GM12875 (cell line): ENCODE results near the gene GPC5.

ENCODE experiments used
- H3K4me3 ChIP-seq: one replicate; pipeline ENCODE4 v1.5.1; 2011; ENCODE audit warnings: low read depth, low read length, control low read depth
- TF ChIP-seq, protein P1 (sequence below): IDR thresholded peaks from 2 replicates; pipeline ENCODE4 v1.5.1; 2011; ENCODE audit warnings: low read depth, mild to moderate bottlenecking, control low read depth, inconsistent platforms, low read length, moderate library complexity, borderline replicate concordance; ENCODE audit not compliant: insufficient read depth

Gene GPC5

DNA sequence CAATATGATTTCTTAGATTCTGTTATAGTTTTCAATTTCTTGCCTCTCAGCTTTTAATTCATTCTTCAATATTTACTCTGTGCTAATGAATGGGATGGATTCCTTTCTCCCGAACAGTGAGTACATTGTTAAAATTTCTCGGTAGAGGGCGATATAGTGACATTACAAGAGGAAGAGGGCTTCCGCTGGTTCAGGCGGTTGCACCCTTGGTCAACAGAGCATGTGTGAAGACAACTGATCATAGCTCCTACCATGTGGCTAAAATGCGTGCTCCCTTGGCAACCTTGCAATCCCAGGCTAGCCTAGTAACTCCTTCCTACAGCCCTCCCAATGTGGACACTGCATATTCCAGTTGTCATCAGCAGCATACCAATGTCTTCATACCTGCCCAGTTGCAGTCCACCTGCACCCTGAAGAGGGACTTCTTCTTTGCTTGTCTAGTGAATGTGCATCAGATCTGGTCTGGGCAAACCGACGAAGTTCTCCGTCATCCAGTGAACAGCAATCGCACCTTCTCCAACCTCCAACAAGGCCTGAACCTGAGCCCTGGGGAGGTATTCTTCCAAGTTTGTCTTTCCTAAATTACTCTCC is 1175.1 kb downstream of the GPC5 start:
- TF ChIP-seq, protein P1, sequence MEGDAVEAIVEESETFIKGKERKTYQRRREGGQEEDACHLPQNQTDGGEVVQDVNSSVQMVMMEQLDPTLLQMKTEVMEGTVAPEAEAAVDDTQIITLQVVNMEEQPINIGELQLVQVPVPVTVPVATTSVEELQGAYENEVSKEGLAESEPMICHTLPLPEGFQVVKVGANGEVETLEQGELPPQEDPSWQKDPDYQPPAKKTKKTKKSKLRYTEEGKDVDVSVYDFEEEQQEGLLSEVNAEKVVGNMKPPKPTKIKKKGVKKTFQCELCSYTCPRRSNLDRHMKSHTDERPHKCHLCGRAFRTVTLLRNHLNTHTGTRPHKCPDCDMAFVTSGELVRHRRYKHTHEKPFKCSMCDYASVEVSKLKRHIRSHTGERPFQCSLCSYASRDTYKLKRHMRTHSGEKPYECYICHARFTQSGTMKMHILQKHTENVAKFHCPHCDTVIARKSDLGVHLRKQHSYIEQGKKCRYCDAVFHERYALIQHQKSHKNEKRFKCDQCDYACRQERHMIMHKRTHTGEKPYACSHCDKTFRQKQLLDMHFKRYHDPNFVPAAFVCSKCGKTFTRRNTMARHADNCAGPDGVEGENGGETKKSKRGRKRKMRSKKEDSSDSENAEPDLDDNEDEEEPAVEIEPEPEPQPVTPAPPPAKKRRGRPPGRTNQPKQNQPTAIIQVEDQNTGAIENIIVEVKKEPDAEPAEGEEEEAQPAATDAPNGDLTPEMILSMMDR, result no peak
- no peak overlapping the region for H3K4me3 ChIP-seq

DNA sequence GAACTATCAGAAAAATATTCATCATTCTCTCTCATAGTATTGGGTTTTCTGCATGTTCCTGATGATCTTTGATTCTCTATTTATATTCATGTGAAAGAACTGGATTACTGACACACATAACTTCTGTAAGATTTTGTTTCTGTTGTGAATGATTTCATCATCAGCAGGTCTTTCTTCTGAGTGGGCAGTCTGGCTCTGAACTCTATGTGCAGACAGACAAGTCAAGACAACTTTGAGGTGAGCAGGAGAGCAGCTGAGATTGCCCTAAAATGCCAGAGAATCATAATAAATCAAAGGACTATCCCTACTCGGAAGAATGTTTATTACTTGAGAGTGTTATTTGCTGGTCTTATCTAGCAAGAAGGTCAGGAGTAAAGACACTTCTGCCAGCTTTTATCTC is 1176.1 kb downstream of the GPC5 start:
- no peak overlapping the region for H3K4me3 ChIP-seq
- TF ChIP-seq, protein P1, result no peak

DNA sequence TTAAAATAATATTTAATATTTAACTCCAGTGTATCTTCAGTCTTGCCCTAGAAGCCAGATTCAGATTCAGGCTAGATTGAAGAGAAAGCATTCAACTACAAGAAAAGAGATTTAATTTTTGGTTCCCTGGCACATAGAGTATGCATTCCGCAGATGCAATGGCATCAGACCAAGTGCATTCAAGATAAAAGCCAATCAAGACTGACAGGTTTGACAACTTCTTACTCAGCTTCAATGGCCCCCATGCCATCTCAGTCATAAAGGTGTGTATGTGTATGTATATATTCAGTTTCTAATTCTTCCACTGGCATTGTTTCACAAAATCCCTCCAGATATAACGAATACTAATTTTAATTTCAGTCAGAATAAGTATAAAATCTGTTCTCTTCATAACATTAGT is 1177.4 kb downstream of the GPC5 start:
- TF ChIP-seq, protein P1, result no peak
- no peak overlapping the region for H3K4me3 ChIP-seq

DNA sequence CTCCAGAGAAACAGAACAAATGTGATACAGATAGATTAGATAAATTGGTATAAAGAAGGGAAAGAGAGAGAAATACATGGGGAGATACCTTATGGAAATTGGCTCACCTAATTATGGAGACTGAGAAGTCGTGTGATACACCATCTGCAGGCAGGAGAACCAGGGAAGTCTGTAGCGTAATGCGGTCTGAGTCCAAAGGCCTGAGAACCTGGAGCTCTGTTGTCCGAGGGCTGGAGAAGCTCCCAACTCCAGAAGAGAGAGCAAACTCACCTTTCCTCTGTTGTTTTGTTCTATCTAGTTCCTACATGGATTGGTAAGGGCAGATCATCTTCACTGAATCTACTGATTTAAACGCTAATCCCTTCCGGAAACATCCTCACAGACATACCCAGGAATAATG is 1179.9 kb downstream of the GPC5 start:
- TF ChIP-seq, protein P1, result no peak
- no peak overlapping the region for H3K4me3 ChIP-seq

DNA sequence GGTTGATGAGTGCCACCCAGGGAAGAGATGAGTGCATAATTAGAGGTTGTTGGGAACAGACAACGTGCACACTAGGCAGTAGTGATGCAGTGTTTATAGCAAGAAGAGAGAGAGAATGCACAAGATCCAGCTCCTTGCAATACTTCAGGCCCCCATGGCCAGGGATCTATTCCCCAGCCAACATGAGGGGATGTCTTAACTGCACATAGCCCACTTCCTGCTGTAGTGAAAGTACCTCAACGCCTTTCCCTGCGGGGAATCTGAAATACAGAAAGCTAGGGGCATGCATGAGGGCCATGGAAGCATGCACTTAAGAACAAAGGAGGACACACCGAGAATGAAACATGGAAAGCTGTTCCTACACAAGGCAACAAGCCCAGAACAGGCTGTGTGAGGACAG is 1191.5 kb downstream of the GPC5 start:
- no peak overlapping the region for H3K4me3 ChIP-seq
- TF ChIP-seq, protein P1, result no peak

DNA sequence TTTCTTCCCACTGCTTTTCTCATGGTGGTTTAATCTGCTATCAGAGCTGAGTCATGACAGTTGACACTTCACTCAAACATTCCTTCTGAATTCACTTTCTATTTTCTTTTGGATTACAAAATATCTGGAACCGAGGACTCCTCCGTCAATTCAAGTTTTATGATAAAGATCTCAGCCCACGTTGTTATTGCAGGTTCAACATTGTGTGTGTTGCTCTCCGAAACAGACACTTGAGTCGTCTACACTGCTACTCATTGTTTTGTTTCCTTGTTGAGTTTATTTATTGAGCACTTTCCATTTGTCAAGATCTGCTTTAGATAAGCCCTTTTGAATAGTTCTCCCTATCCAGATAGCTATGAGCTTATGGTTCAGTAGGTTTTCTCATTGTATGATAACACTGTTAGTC is 1192.1 kb downstream of the GPC5 start:
- TF ChIP-seq, protein P1, result no peak
- H3K4me3 ChIP-seq, result no peak overlapping the region

DNA sequence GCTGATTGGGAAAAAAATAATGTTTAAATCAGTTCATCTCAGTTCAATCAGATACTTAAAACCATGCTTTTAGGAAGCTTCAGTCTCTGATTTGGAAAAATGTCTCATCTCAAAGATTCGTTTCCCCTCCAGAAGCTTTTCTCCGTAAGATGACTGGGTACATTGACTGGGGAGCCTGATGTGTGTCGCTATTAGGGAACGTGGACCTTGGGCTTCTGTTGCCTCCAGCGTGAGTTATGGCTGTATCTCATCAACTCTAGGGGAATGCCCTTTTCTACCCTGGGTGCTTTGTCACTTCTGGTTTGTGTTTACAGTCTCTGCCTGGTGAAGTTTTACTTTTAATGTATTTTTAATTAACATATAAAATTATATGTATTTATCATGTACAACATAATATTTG is 1192.7 kb downstream of the GPC5 start:
- H3K4me3 ChIP-seq, result no peak overlapping the region

More for the DNA sequence above, 1192.7 kb downstream of the GPC5 start:
- TF ChIP-seq, protein P1, result no peak
